DOHH2 (cell line): ENCODE data around the gene TBCK.

Source experiments
- H3F3A ChIP-seq: fragments of 200-600 bp; sonication (generic), shearing (Covaris generic); 2 replicates; pipeline ENCODE4 v1.6.0; 2016; ENCODE audit warnings: antibody characterized with exemption, mild to moderate bottlenecking; ENCODE audit not compliant: control insufficient read depth, insufficient read depth
- H3K27ac ChIP-seq: fragments of 200-600 bp; sonication (generic); 2 replicates; pipeline ENCODE4 v1.5.1; 2014; ENCODE audit warnings: low read depth, mild to moderate bottlenecking, low read length, moderate library complexity
- H3K27me3 ChIP-seq: fragments of 200-600 bp; sonication (generic); 2 replicates; pipeline ENCODE4 v1.6.1; 2014; ENCODE audit warnings: mild to moderate bottlenecking, low read length, mixed read lengths; ENCODE audit not compliant: control insufficient read depth
- H3K36me3 ChIP-seq: fragments of 200-600 bp; sonication (generic); 2 replicates; pipeline ENCODE4 v1.6.1; 2014; ENCODE audit warnings: mild to moderate bottlenecking, low read length, moderate library complexity, mixed read lengths; ENCODE audit not compliant: control insufficient read depth
- H3K4me1 ChIP-seq: fragments of 200-600 bp; sonication (generic); 2 replicates; pipeline ENCODE4 v1.6.1; 2014; ENCODE audit warnings: mild to moderate bottlenecking, low read length, mixed read lengths; ENCODE audit not compliant: control insufficient read depth
- H3K4me2 ChIP-seq: fragments of 200-600 bp; sonication (generic); 2 replicates; pipeline ENCODE4 v1.6.0; 2014; ENCODE audit warnings: mild to moderate bottlenecking, low read length, moderate library complexity
- H3K4me3 ChIP-seq: fragments of 200-600 bp; sonication (generic); 2 replicates; pipeline ENCODE4 v1.5.1; 2014; ENCODE audit warnings: mild to moderate bottlenecking, low read length, mixed read lengths
- H3K79me2 ChIP-seq: fragments of 200-600 bp; sonication (generic); 2 replicates; pipeline ENCODE4 v1.6.1; 2014; ENCODE audit warnings: mild to moderate bottlenecking, low read length, mixed read lengths; ENCODE audit not compliant: control insufficient read depth
- H3K9me2 ChIP-seq: fragments of 200-600 bp; sonication (generic); replicated peaks from 2 replicates; pipeline ENCODE4 v1.6.1; 2014; ENCODE audit warnings: mild to moderate bottlenecking, low read length, mixed read lengths; ENCODE audit not compliant: control insufficient read depth
- H3K9me3 ChIP-seq: fragments of 200-600 bp; sonication (generic); 2 replicates; pipeline ENCODE4 v1.6.1; 2014; ENCODE audit warnings: antibody characterized with exemption, low read length, mixed read lengths; ENCODE audit not compliant: control insufficient read depth, insufficient read depth
- H4K20me1 ChIP-seq: fragments of 200-600 bp; sonication (generic); 2 replicates; pipeline ENCODE4 v1.6.0; 2014; ENCODE audit warnings: low read depth, mild to moderate bottlenecking, antibody characterized with exemption, low read length, moderate library complexity; ENCODE audit not compliant: control insufficient read depth, insufficient read depth
- EZH2phosphoT487 ChIP-seq: fragments of 200-600 bp; sonication (generic); IDR thresholded peaks from 2 replicates; pipeline ENCODE4 v1.6.1; 2017; ENCODE audit warnings: borderline replicate concordance, mild to moderate bottlenecking, antibody characterized with exemption, low read length, moderate library complexity, mixed read lengths
- TF ChIP-seq, protein P1 (sequence below): fragments of 200-600 bp; sonication (generic); IDR thresholded peaks from one replicate; pipeline ENCODE4 v1.5.1; 2014; ENCODE audit warnings: antibody characterized with exemption, mild to moderate bottlenecking, low read depth, low read length; ENCODE audit not compliant: poor library complexity, severe bottlenecking

Gene TBCK

GRCh38 chr4:106142616-106143127 lies 173.3 kb downstream of the TBCK start:
- Histone ChIP-seq H3K79me2 (no peaks in the 10 kb centered on the region), H3F3A (no peaks in the 10 kb centered on the region), H4K20me1 (no peaks in the 10 kb centered on the region), H3K9me3 (peaks cover 5% of the 10 kb centered on the region; the same call in 1 of the 2 replicates), H3K4me2 (no peak overlapping the region), H3K36me3 (no peaks in the 10 kb centered on the region), H3K4me3 (no peak overlapping the region), H3K4me1 (no peaks in the 10 kb centered on the region), H3K27me3 (no peaks in the 10 kb centered on the region), H3K9me2 (no peaks in the 10 kb centered on the region), H3K27ac (no peak overlapping the region)
- TF ChIP-seq, protein P1, sequence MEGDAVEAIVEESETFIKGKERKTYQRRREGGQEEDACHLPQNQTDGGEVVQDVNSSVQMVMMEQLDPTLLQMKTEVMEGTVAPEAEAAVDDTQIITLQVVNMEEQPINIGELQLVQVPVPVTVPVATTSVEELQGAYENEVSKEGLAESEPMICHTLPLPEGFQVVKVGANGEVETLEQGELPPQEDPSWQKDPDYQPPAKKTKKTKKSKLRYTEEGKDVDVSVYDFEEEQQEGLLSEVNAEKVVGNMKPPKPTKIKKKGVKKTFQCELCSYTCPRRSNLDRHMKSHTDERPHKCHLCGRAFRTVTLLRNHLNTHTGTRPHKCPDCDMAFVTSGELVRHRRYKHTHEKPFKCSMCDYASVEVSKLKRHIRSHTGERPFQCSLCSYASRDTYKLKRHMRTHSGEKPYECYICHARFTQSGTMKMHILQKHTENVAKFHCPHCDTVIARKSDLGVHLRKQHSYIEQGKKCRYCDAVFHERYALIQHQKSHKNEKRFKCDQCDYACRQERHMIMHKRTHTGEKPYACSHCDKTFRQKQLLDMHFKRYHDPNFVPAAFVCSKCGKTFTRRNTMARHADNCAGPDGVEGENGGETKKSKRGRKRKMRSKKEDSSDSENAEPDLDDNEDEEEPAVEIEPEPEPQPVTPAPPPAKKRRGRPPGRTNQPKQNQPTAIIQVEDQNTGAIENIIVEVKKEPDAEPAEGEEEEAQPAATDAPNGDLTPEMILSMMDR, result no peak
- no peak for TF ChIP-seq EZH2phosphoT487

- no peaks in the 10 kb centered on the region for H3K4me1 ChIP-seq
- H3K27ac ChIP-seq, result no peak overlapping the region
- H3F3A ChIP-seq, result no peaks in the 10 kb centered on the region
- H3K4me2 ChIP-seq, result no peak overlapping the region
- no peak for TF ChIP-seq EZH2phosphoT487
- TF ChIP-seq, protein P1, result no peak
- H3K4me3 ChIP-seq, result no peak overlapping the region
- H4K20me1 ChIP-seq, result no peaks in the 10 kb centered on the region
- no peaks in the 10 kb centered on the region for H3K9me3 ChIP-seq
- H3K79me2 ChIP-seq, result no peaks in the 10 kb centered on the region
- H3K36me3 ChIP-seq, result no peaks in the 10 kb centered on the region
- H3K27me3 ChIP-seq, result no peaks in the 10 kb centered on the region
- H3K9me2 ChIP-seq, result no peaks in the 10 kb centered on the region
These were observed 175.4 kb downstream of the TBCK start for GRCh38 chr4:106140601-106141000.

- Histone ChIP-seq H3K4me2 (no peak overlapping the region), H3K4me1 (no peaks in the 10 kb centered on the region), H3K4me3 (no peak overlapping the region), H3K27ac (no peak overlapping the region), H3K27me3 (no peaks in the 10 kb centered on the region), H3K36me3 (no peaks in the 10 kb centered on the region), H3F3A (no peaks in the 10 kb centered on the region), H3K79me2 (no peaks in the 10 kb centered on the region), H3K9me2 (no peaks in the 10 kb centered on the region), H3K9me3 (peaks cover 7% of the 10 kb centered on the region), H4K20me1 (no peaks in the 10 kb centered on the region)
- TF ChIP-seq, protein P1, result no peak
- TF ChIP-seq EZH2phosphoT487, result no peak
These were observed 179.2 kb downstream of the TBCK start for GRCh38 chr4:106136777-106137331.
